Body of pancreas (tissue), 4 donors: ENCODE results near the gene EPB41L5. TPM values are rescaled to one million over a fixed set of nuclear protein-coding genes. Genes with fewer than 3 reads are reported as not detected.
"Not testable (repeated sequence)": the region's sequence is repeated elsewhere in the genome, so short reads cannot be mapped to it uniquely, and the experiment has no call there.

Experiments used
- ATAC-seq: fragments of 150-250 bp; one replicate; pipeline ENCODE4 v1.9.1; 2016
- DNase-seq, 4 donors: peaks; one replicate each; pipeline ENCODE4 v3.0.0-alpha.2; 2019
- H3K27ac ChIP-seq, 4 donors: fragments of 200-600 bp; sonication (generic); 1 replicate in 3 of 4; 2 replicates in 1 of 4; pipeline versions ENCODE4 v1.5.1 to v1.6.1; 2016 to 2019; ENCODE audit warnings: mild to moderate bottlenecking in 1 of 4, mixed read lengths in 1 of 4, moderate library complexity in 1 of 4
- H3K27me3 ChIP-seq, 2 donors: fragments of 200-600 bp; sonication (generic); one replicate each; pipeline ENCODE4 v1.6.0; 2016; ENCODE audit warnings: mild to moderate bottlenecking in 1 of 2
- H3K36me3 ChIP-seq, 2 donors: fragments of 200-600 bp; sonication (generic); replicated peaks in 1 of 2; 2 replicates each; pipeline ENCODE4 v1.5.1; 2016; ENCODE audit warnings: low read depth in 2 of 2; ENCODE audit not compliant: insufficient read depth in 1 of 2
- H3K4me1 ChIP-seq: fragments of 200-600 bp; sonication (generic); one replicate; pipeline ENCODE4 v1.6.0; 2016
- H3K4me3 ChIP-seq, 2 donors: fragments of 200-600 bp; sonication (generic); 1 replicate in 1 of 2; 2 replicates in 1 of 2; pipeline ENCODE4 v1.5.1; 2016 to 2019
- H3K9me3 ChIP-seq, 3 donors: fragments of 200-600 bp; sonication (generic); 1 replicate in 2 of 3; 2 replicates in 1 of 3; pipeline ENCODE4 v1.5.1; 2016
- CTCF ChIP-seq, 7 experiments: fragments of 450-650 bp in 4 of 7; fragments of 200-600 bp in 3 of 7; sonication (generic) in 3 of 7; IDR thresholded peaks; one replicate each; pipeline ENCODE4 v1.5.1; 2016 to 2019; ENCODE audit warnings: antibody characterized with exemption in 7 of 7
- POLR2A ChIP-seq, 3 donors: fragments of 450-650 bp; IDR thresholded peaks; one replicate each; pipeline ENCODE4 v1.6.1; 2016; ENCODE audit warnings: antibody characterized with exemption in 3 of 3, mild to moderate bottlenecking in 2 of 3
- WGBS, 2 donors: methylation state at CpG; one replicate each; pipeline ENCODE4 v1.1.5; 2017; 5-methylcytosine and 5-hydroxymethylcytosine counted together
- intact Hi-C: fragments of 100-400 bp; cut with DNase I; formaldehyde crosslinking; loops from one replicate; pipeline ENCODE4 v1.15.1; 2023
- total RNA-seq, 2 donors: library from RNA; depleted of rRNA; stranded (reverse); fragments of >200 nt; gene quantifications; one replicate each; pipeline ENCODE4 v1.1.0, GENCODE V29; 2016

The EPB41L5 gene
- total RNA-seq, 2 donors from 2014 or later: 27.2 to 32.6 TPM

- Histone ChIP-seq H3K27ac (no peak overlapping the region), H3K9me3 (peaks cover 0 to 3% (median 0%) of the 10 kb centered on the region in 3 donors), H3K27me3 (no peaks in the 10 kb centered on the region), H3K36me3 (peaks cover 0 to 2% of the 10 kb centered on the region in 2 donors), H3K4me3 (no peak overlapping the region), H3K4me1 (peaks cover 4% of the 10 kb centered on the region)
- TF ChIP-seq POLR2A (IDR thresholded peaks at IDR 0.05): no peak
- TF ChIP-seq CTCF (IDR thresholded peaks at IDR 0.05): no peak
- intact Hi-C loops: no loop called here
- WGBS, 2 donors: 27 to 33% methylated on average over 1 of the region's 1 CpG
- ATAC-seq: no peak
- no peak for DNase-seq
These were observed 29.5 kb downstream of the EPB41L5 start for GRCh38 chr2:120042359-120042758.

- Histone ChIP-seq H3K27me3 (no peaks in the 10 kb centered on the region), H3K27ac (no peak overlapping the region), H3K36me3 (peaks cover 0 to 2% of the 10 kb centered on the region in 2 donors), H3K9me3 (peaks cover 0 to 3% (median 0%) of the 10 kb centered on the region in 3 donors), H3K4me1 (peaks cover 4% of the 10 kb centered on the region), H3K4me3 (no peak overlapping the region)
- no peak for DNase-seq
- TF ChIP-seq POLR2A (IDR thresholded peaks at IDR 0.05) (no peak), CTCF (IDR thresholded peaks at IDR 0.05) (no peak)
- no peak for ATAC-seq
- intact Hi-C loops: no loop called here
These were observed 31.5 kb downstream of the EPB41L5 start for GRCh38 chr2:120044336-120044735.

GRCh38 chr2:120045775-120046174, 32.9 kb downstream of the EPB41L5 start:
- H3K9me3 ChIP-seq, H3K4me1 ChIP-seq, H3K27ac ChIP-seq, ATAC-seq, DNase-seq, intact Hi-C loops, H3K27me3 ChIP-seq, H3K36me3 ChIP-seq, H3K4me3 ChIP-seq: not testable (repeated sequence)
- WGBS, 2 donors: 98 to 100% methylated on average over 4 of the region's 4 CpGs

- H3K4me1 ChIP-seq, H3K4me3 ChIP-seq, DNase-seq, H3K9me3 ChIP-seq, intact Hi-C loops, ATAC-seq, H3K27ac ChIP-seq, H3K27me3 ChIP-seq, H3K36me3 ChIP-seq: not testable (repeated sequence)
- 91 to 98% methylated on average over 2 of the region's 2 CpGs for WGBS, 2 donors
These were observed 33.4 kb downstream of the EPB41L5 start for GRCh38 chr2:120046252-120046651.

GRCh38 chr2:120052597-120052996, 39.7 kb downstream of the EPB41L5 start:
- ATAC-seq: no peak
- Histone ChIP-seq H3K9me3 (no peaks in the 10 kb centered on the region), H3K4me3 (no peak overlapping the region), H3K27ac (no peak overlapping the region), H3K27me3 (no peaks in the 10 kb centered on the region), H3K4me1 (no peaks in the 10 kb centered on the region), H3K36me3 (no peaks in the 10 kb centered on the region)
- 75 to 76% methylated on average over 2 of the region's 2 CpGs for WGBS, 2 donors
- no peak for DNase-seq
- TF ChIP-seq CTCF (IDR thresholded peaks at IDR 0.05) (no peak), POLR2A (IDR thresholded peaks at IDR 0.05) (no peak)
- intact Hi-C loops: no loop called here

GRCh38 chr2:120053891-120054290, 41.0 kb downstream of the EPB41L5 start:
- whole genome bisulfite sequencing, 2 donors: 89 to 98% methylated on average over 3 of the region's 3 CpGs
- DNase-seq: no peak
- no peak overlapping the region for H3K27ac ChIP-seq
- no peaks in the 10 kb centered on the region for H3K4me1 ChIP-seq
- TF ChIP-seq CTCF (IDR thresholded peaks at IDR 0.05) (no peak), POLR2A (IDR thresholded peaks at IDR 0.05) (no peak)
- no peaks in the 10 kb centered on the region for H3K9me3 ChIP-seq
- no peaks in the 10 kb centered on the region for H3K36me3 ChIP-seq
- H3K27me3 ChIP-seq: no peaks in the 10 kb centered on the region
- intact Hi-C loops: no loop called here
- no peak overlapping the region for H3K4me3 ChIP-seq
- ATAC-seq: no peak
